Stomach smooth muscle (tissue), 2 donors: Measurements from ENCODE around the gene ZNF474.

ENCODE experiments used
- H3K27ac ChIP-seq: one replicate; pipeline ENCODE4 v1.7.0; 2013; ENCODE audit warnings: mild to moderate bottlenecking, low read length, inconsistent platforms
- H3K27me3 ChIP-seq, 2 donors: one replicate each; pipeline ENCODE4 v1.7.0; 2013; ENCODE audit warnings: low read length in 2 of 2; ENCODE audit not compliant: insufficient read depth in 2 of 2, control insufficient read depth in 1 of 2
- H3K36me3 ChIP-seq, 2 donors: one replicate each; pipeline ENCODE4 v1.7.0; 2013; ENCODE audit warnings: low read length in 2 of 2; ENCODE audit not compliant: control insufficient read depth in 2 of 2, insufficient read depth in 2 of 2
- H3K4me1 ChIP-seq: one replicate; pipeline ENCODE4 v1.7.0; 2013; ENCODE audit warnings: low read length; ENCODE audit not compliant: control insufficient read depth, insufficient read depth
- H3K4me3 ChIP-seq, 2 donors: one replicate each; pipeline ENCODE4 v1.7.0; 2013; ENCODE audit warnings: low read length in 2 of 2
- H3K9ac ChIP-seq, 2 donors: one replicate each; pipeline ENCODE4 v1.7.0; 2013; ENCODE audit warnings: low read length in 2 of 2, mild to moderate bottlenecking in 1 of 2
- H3K9me3 ChIP-seq, 2 donors: one replicate each; pipeline ENCODE4 v1.7.0; 2013; ENCODE audit warnings: low read length in 2 of 2; ENCODE audit not compliant: control insufficient read depth in 2 of 2
- donor health status: healthy.
- donor health status: Pancreatic carcinoma.

ZNF474 gene

DNA sequence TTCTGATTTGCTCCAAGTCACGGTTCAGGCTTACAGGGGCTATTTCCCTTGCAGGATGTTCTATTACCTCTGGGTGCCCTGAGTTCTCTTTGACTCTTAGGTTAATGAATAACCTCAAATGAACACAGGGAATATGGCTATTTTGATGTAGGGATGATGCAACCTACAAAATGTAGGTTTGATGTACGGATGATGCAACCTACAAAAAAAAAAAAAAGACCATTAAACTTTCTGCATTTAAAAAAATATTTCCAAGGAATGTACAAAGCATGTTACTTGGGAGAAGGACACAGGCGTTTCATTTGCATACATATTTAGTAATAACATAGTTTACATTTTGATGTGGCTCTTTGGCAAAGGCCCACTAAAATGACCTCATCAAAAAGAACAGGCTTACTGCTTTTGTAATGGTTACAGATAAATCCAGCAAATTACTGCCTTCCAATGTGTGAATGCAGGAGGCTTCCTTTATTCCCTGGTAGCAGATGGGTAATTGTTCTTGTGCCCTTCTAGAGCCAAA, 36.3 kb downstream of the ZNF474 start:
- Histone ChIP-seq H3K27me3 (no peaks in the 10 kb centered on the region), H3K9me3 (no peaks in the 10 kb centered on the region), H3K4me1 (peaks cover 2% of the 10 kb centered on the region), H3K36me3 (no peaks in the 10 kb centered on the region), H3K4me3 (no peak overlapping the region), H3K27ac (no peak overlapping the region), H3K9ac (no peak overlapping the region)

DNA sequence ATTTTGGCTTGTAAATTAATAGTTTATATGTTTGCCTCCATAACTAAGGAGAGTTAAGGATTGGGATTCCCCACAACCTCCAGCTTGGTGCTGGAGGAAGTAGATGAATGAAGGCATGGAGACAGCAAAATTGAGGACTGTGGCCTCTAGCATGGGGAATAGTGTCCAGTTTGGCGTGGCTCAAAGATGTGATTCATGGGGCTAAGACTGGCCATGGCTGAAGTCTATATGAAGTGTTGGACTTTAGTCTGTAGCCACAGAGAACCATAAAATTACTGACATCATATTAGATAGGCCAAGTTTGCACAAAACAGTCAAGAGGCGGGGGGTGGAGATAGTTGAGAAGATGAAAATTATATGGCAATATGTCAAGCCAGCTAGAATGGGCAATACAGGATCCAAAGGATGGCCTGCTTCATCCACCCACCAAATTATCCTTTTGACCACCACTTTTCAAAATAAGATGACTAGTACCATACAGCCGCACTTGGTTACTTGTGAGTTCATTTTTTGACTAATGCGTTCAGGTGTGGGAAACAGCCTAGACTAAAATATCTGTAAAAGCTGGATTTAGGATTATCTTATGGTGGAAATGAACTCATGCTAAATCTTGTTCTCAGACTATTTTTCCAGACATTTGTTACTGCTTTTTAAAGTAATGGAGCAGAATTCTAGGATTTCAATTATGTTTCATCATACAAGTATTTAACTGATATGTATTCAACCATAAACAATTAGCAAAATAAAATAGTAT, 40.2 kb downstream of the ZNF474 start:
- Histone ChIP-seq H3K36me3 (no peaks in the 10 kb centered on the region), H3K9ac (no peak overlapping the region), H3K27me3 (no peaks in the 10 kb centered on the region), H3K9me3 (no peaks in the 10 kb centered on the region), H3K27ac (no peak overlapping the region), H3K4me3 (no peak overlapping the region), H3K4me1 (no peaks in the 10 kb centered on the region)

DNA sequence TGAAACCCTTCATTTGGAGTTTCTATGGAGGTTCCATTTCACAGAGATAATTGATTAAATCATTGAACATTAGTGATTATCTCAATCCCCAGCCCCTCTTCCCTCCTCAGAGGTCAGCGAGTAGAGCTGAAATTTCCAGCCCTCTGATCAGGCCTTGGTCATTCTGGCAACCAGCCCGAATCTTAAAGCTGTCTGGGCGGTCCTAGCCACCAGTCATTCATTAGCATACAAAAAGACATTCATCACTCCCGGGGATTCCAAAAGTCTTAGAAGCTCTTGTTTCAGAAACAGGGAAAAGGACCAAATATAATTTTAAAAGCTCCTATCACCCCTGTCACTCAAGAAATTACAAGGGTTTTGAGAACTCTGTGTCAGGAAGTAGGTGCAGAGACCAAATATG, 41.3 kb downstream of the ZNF474 start:
- H3K27ac ChIP-seq: no peak overlapping the region
- H3K9ac ChIP-seq: no peak overlapping the region
- H3K4me3 ChIP-seq: no peak overlapping the region
- H3K36me3 ChIP-seq: no peaks in the 10 kb centered on the region
- no peaks in the 10 kb centered on the region for H3K4me1 ChIP-seq
- H3K9me3 ChIP-seq: no peaks in the 10 kb centered on the region
- no peaks in the 10 kb centered on the region for H3K27me3 ChIP-seq

DNA sequence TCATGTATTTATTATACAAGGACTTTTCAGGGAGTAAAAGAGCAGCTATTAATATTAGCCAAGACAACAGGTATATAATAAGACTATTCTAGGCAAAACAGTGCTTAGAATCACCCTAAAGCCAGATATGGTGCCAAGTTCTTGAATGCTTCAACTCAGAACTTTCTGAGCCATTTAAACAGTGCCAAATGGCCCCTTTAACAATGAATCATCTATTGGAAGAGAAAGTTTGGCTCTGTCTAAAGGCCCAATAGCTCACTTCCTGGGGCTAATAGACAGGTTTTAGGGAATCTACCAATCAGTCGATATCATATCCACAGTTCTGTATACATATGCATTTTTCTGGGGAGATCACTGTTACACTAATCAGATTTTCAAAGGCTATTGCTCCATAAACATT, 42.9 kb downstream of the ZNF474 start:
- Histone ChIP-seq H3K4me3 (no peak overlapping the region), H3K4me1 (no peaks in the 10 kb centered on the region), H3K27ac (no peak overlapping the region), H3K9me3 (no peaks in the 10 kb centered on the region), H3K27me3 (no peaks in the 10 kb centered on the region), H3K36me3 (no peaks in the 10 kb centered on the region), H3K9ac (no peak overlapping the region)

DNA sequence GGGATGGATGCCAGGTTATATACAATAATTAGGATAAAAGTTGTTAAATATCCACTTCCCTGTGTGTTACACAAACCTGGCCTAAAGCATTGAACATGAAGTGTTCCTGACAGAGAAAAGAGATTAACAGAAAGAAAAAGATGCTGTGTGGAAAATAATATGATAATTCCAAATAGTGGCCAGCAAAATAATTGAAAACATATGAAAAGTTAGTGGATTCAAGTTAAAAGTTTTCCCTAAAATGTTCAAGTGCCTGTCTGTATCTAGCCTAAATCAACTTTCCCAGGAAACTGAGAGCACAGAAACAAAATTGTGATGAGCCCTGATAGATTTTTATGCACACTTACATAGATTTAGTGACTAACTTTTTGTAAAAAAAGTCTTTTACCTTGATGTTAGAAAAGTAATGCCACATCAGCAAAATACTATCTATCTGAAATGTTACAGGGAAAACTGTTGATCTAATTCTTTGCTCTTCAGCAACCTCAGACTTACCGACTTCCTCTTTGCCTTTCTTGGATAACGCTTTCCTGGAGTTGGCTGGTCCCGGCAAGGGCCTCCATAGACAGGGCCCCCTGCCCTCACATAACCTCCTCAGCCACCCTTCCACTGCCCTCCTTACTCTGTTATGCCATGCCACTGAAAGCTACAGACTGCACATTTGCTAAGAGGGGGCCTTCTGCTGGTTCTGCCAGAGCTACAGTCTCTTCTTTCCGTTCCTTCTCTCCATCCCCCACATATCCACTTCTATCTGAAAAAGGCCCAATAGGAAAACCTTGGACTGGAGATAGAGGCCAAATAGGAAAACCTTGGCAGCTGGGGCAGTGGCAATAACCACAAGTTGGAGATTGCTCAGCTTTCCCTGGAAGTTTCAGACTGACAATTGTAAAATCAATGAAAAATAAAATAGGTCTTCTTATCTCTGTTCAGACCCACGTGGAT, 44.4 kb downstream of the ZNF474 start:
- no peaks in the 10 kb centered on the region for H3K36me3 ChIP-seq
- H3K9me3 ChIP-seq: no peaks in the 10 kb centered on the region
- H3K27me3 ChIP-seq: no peaks in the 10 kb centered on the region
- no peak overlapping the region for H3K27ac ChIP-seq
- H3K4me1 ChIP-seq: no peaks in the 10 kb centered on the region
- no peak overlapping the region for H3K4me3 ChIP-seq
- H3K9ac ChIP-seq: no peak overlapping the region

DNA sequence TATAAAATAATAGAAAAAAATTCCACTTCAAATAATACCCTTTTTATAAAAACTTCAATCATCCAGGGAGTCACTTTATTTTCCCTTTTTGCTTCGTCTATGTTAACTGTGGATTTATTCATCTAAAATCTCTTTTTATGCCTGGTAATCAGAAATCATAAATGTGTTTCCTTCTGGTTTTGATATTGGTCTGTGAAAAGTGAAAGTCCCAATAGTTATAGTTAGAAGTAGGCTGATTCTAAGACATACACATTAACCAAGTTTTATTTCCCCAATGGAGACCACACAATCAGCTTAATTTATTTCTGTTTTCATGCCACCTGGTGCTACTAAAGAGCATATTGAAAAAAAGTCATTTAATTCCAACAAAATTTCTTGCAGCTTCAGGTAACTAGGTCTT, 45.7 kb downstream of the ZNF474 start:
- H3K9ac ChIP-seq: no peak overlapping the region

DNA sequence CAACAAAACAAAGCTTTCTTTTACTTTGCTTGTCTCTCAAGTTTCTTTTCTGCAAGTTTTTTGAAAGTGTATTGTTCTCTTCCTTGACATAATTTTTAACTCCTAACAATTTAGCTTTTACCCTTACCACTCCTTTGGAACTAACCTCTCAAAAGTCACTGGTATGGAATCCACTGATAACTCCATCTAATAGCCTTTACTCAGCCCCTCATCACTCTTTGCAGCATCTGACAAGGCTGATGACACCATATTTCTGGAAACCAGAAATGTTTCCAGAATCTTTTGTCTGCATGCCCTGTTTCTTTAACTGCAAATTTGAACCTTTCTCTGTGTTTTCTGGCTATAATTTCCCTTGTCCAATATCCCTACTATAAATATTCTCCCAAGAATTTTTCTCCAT, 46.5 kb downstream of the ZNF474 start:
- Histone ChIP-seq H3K4me3 (no peak overlapping the region), H3K27me3 (no peaks in the 10 kb centered on the region), H3K4me1 (no peaks in the 10 kb centered on the region), H3K9ac (no peak overlapping the region), H3K36me3 (no peaks in the 10 kb centered on the region), H3K9me3 (no peaks in the 10 kb centered on the region), H3K27ac (no peak overlapping the region)

More for the DNA sequence above, 45.7 kb downstream of the ZNF474 start:
- no peaks in the 10 kb centered on the region for H3K4me1 ChIP-seq
- no peaks in the 10 kb centered on the region for H3K27me3 ChIP-seq
- no peak overlapping the region for H3K27ac ChIP-seq
- no peak overlapping the region for H3K4me3 ChIP-seq
- H3K36me3 ChIP-seq: no peaks in the 10 kb centered on the region
- no peaks in the 10 kb centered on the region for H3K9me3 ChIP-seq

DNA sequence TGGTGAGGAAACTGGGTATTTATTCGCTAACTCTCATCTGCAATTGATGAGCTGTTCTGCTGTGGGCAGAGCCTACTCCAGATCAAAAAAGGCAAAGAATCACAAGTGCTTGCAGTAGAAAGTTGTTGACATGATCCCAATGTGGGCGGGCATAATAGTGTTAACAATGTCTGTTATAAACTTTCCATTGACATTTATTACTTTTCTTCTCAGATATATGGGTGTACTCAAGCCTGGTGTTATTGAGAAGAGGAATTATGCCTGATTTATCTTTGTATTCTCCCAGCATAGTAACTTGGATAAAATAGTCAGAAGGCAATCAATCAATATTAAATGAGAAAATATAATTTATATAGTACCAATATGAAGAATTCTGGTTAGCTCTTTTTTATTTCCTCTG, 47.8 kb downstream of the ZNF474 start:
- H3K9ac ChIP-seq: no peak overlapping the region
- H3K27me3 ChIP-seq: no peaks in the 10 kb centered on the region
- no peaks in the 10 kb centered on the region for H3K4me1 ChIP-seq
- H3K36me3 ChIP-seq: no peaks in the 10 kb centered on the region
- H3K27ac ChIP-seq: no peak overlapping the region
- no peaks in the 10 kb centered on the region for H3K9me3 ChIP-seq
- H3K4me3 ChIP-seq: no peak overlapping the region

DNA sequence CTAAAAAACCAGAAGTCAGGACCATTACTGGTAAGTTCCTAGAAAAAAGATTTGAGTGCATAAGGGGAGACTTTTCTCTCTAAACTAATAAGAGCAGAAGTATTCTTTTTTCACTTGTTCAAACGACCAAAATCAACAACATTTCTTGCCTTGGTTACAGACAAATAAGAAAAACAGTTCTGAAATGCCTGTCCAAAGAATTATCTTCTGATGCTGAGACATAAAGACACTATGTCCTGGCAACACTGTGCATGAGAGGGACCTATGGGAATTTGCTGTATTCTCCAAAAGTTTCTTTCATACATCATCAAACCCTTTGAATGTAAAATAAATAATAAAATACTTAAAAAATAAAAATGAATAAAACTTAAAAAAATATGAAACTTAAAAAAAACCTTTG, 50.4 kb downstream of the ZNF474 start:
- H3K36me3 ChIP-seq: no peaks in the 10 kb centered on the region
- no peak overlapping the region for H3K9ac ChIP-seq
- no peaks in the 10 kb centered on the region for H3K27me3 ChIP-seq
- peaks cover 6% of the 10 kb centered on the region for H3K4me1 ChIP-seq
- no peak overlapping the region for H3K27ac ChIP-seq
- H3K9me3 ChIP-seq: no peaks in the 10 kb centered on the region
- no peak overlapping the region for H3K4me3 ChIP-seq

DNA sequence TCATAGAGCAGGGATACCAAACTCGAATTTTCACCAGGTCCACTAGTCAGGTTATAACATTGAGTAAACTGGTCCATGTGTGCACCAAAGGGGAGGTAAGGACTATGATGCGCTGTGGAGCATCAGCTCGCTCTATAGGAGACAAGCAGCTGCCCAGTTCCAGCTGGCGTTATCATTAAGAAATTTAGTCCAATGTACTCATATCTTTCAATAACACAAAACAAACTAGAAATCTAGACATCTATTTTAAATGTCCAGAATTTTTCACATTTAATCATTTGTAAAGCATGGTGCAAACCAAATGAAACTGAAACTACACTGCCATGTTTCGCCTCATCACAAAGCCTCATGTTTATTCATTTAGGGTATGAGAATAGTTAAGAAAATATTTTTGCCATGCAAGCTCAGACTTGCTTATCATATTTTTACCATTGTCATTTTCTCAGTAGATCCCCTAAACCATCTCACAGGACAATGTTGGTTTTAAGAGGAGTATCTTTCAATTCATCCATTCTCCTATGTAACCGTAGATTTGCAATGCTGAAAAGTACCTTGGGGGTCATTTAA, 50.9 kb downstream of the ZNF474 start:
- Histone ChIP-seq H3K4me1 (peaks cover 6% of the 10 kb centered on the region), H3K27ac (no peak overlapping the region), H3K9ac (no peak overlapping the region), H3K4me3 (no peak overlapping the region), H3K27me3 (no peaks in the 10 kb centered on the region), H3K36me3 (no peaks in the 10 kb centered on the region), H3K9me3 (no peaks in the 10 kb centered on the region)
